Measurements from ENCODE around the gene TEX54.
A peak's percentile ranks its signal among the peaks of the same experiment; 100 is the strongest.

The TEX54 gene

GRCh38 chr11:62832336-62833234 lies at the start of gene TEX54:
TSS of gene TEX54 (minus strand) at chr11:62832841.
- peak within 1 kb of the TSS; percentile 96 for H3K4me3 ChIP-seq (ENCODE audit: low read depth, low read length)
- TF ChIP-seq CTCF (IDR thresholded peaks at IDR 0.05; ENCODE audit: control insufficient read depth, extremely low read depth, insufficient read depth): no peak
- no peak for DNase-seq (ENCODE audit: low read depth)

GRCh38 chr11:62882431-62882749 lies 49.7 kb upstream of the TEX54 start:
- no peak for DNase-seq (ENCODE audit: low read depth)
- TF ChIP-seq CTCF (IDR thresholded peaks at IDR 0.05; ENCODE audit: control insufficient read depth, extremely low read depth, insufficient read depth): no peak

GRCh38 chr11:62881579-62882430 lies 49.2 kb upstream of the TEX54 start:
- peak overlapping the region; percentile 79 for H3K4me3 ChIP-seq (ENCODE audit: low read depth, low read length)
- peak; percentile 89 for DNase-seq (ENCODE audit: low read depth)
- TF ChIP-seq CTCF (IDR thresholded peaks at IDR 0.05; ENCODE audit: control insufficient read depth, extremely low read depth, insufficient read depth): no peak

More at GRCh38 chr11:62882431-62882749, 49.7 kb upstream of the TEX54 start:
- peak overlapping the region; percentile 79 for H3K4me3 ChIP-seq (ENCODE audit: low read depth, low read length)

- peak; percentile 87 for TF ChIP-seq CTCF (IDR thresholded peaks at IDR 0.05; ENCODE audit: control insufficient read depth, extremely low read depth, insufficient read depth)
- peak; percentile 69 for DNase-seq (ENCODE audit: low read depth)
- peak within 1 kb of the TSS; percentile 79 for H3K4me3 ChIP-seq (ENCODE audit: low read depth, low read length)
Measured at GRCh38 chr11:62880803-62881578, 48.4 kb upstream of the TEX54 start, which contains the start of gene SLC3A2. TSS of gene SLC3A2 (plus strand) at chr11:62880896. CDS start at chr11:62881024, 128 bp downstream.

GRCh38 chr11:62880231-62880802 lies 47.7 kb upstream of the TEX54 start:
- no peak for TF ChIP-seq CTCF (IDR thresholded peaks at IDR 0.05; ENCODE audit: control insufficient read depth, extremely low read depth, insufficient read depth)
- no peak for DNase-seq (ENCODE audit: low read depth)

More at GRCh38 chr11:62880231-62880802, 47.7 kb upstream of the TEX54 start:
- peak overlapping the region; percentile 79 for H3K4me3 ChIP-seq (ENCODE audit: low read depth, low read length)

Data from LNCaP clone FGC (cell line).